Neuronal stem cell (in vitro differentiated cells): ENCODE measurements around the gene PTGR1. TPM values are rescaled to one million over a fixed set of nuclear protein-coding genes. Genes with fewer than 3 reads are reported as not detected.

Experiments
- DNase-seq: peaks from one replicate; pipeline ENCODE4 v3.0.0-alpha.2; 2013; ENCODE audit warnings: low spot score
- H2AFZ ChIP-seq: one replicate; pipeline ENCODE4 v1.6.1; 2013; ENCODE audit warnings: mild to moderate bottlenecking, low read length, inconsistent platforms
- H2AK5ac ChIP-seq: 2 replicates; pipeline ENCODE4 v1.6.1; 2013; ENCODE audit warnings: low read depth, mild to moderate bottlenecking, inconsistent platforms, low read length, moderate library complexity, mixed read lengths
- H2BK120ac ChIP-seq: 2 replicates; pipeline ENCODE4 v1.6.1; 2013; ENCODE audit warnings: low read depth, mild to moderate bottlenecking, inconsistent platforms, low read length, moderate library complexity, mixed read lengths
- H2BK12ac ChIP-seq: one replicate; pipeline ENCODE4 v1.6.1; 2013; ENCODE audit warnings: low read length, inconsistent platforms
- H2BK15ac ChIP-seq: 2 replicates; pipeline ENCODE4 v1.6.1; 2013; ENCODE audit warnings: mild to moderate bottlenecking, low read length, inconsistent platforms, mixed read lengths
- H2BK5ac ChIP-seq: one replicate; pipeline ENCODE4 v1.6.1; 2013; ENCODE audit warnings: inconsistent platforms, mild to moderate bottlenecking, low read length, moderate library complexity
- H3K14ac ChIP-seq: one replicate; pipeline ENCODE4 v1.6.1; 2013; ENCODE audit warnings: low read length, inconsistent platforms
- H3K18ac ChIP-seq: 2 replicates; pipeline ENCODE4 v1.6.1; 2013; ENCODE audit warnings: low read length, inconsistent platforms
- H3K23ac ChIP-seq: 2 replicates; pipeline ENCODE4 v1.6.1; 2013; ENCODE audit warnings: low read depth, mild to moderate bottlenecking, mixed read lengths, low read length, inconsistent platforms; ENCODE audit not compliant: poor library complexity
- H3K27ac ChIP-seq: replicated peaks from 3 replicates; pipeline ENCODE4 v1.5.1; 2013; ENCODE audit warnings: low read length, inconsistent platforms
- H3K27me3 ChIP-seq, 3 experiments: 2 replicates each; pipeline ENCODE4 v1.6.1; 2013; ENCODE audit warnings: low read length in 3 of 3, mild to moderate bottlenecking in 2 of 3, inconsistent platforms in 1 of 3, low read depth in 1 of 3, mixed read lengths in 1 of 3, moderate library complexity in 1 of 3; ENCODE audit not compliant: control insufficient read depth in 3 of 3, insufficient read depth in 3 of 3
- H3K36me3 ChIP-seq, 2 donors: replicated peaks in 1 of 2; 2 replicates each; pipeline ENCODE4 v1.6.1; 2013; ENCODE audit warnings: low read length in 2 of 2; ENCODE audit not compliant: control insufficient read depth in 2 of 2, insufficient read depth in 2 of 2
- H3K4ac ChIP-seq: 2 replicates; pipeline ENCODE4 v1.6.1; 2013; ENCODE audit warnings: inconsistent platforms, mild to moderate bottlenecking, low read length, moderate library complexity
- H3K4me1 ChIP-seq, 2 donors: 1 replicate in 1 of 2; 2 replicates in 1 of 2; pipeline ENCODE4 v1.6.1; 2013; ENCODE audit warnings: low read length in 2 of 2, low read depth in 1 of 2; ENCODE audit not compliant: control insufficient read depth in 2 of 2, insufficient read depth in 1 of 2
- H3K4me2 ChIP-seq: one replicate; pipeline ENCODE4 v1.6.1; 2013; ENCODE audit warnings: mild to moderate bottlenecking, low read length, inconsistent platforms; ENCODE audit not compliant: insufficient read depth, poor library complexity, severe bottlenecking
- H3K4me3 ChIP-seq, 2 donors: 2 replicates each; pipeline ENCODE4 v1.5.1; 2013; ENCODE audit warnings: low read length in 2 of 2, mild to moderate bottlenecking in 2 of 2, inconsistent platforms in 1 of 2, moderate library complexity in 1 of 2
- H3K79me1 ChIP-seq: one replicate; pipeline ENCODE4 v1.6.1; 2013; ENCODE audit warnings: low read depth, mild to moderate bottlenecking, inconsistent platforms, low read length, moderate library complexity
- H3K9ac ChIP-seq: one replicate; pipeline ENCODE4 v1.6.1; 2013; ENCODE audit warnings: mild to moderate bottlenecking, low read depth, low read length, inconsistent platforms; ENCODE audit not compliant: poor library complexity
- H3K9me3 ChIP-seq, 2 donors: replicated peaks in 1 of 2; 2 replicates each; pipeline versions ENCODE3 to v1.6.1; 2013; ENCODE audit warnings: low read length in 2 of 2, mild to moderate bottlenecking in 2 of 2, inconsistent platforms in 1 of 2, low read depth in 1 of 2, mixed read lengths in 1 of 2, moderate library complexity in 1 of 2; ENCODE audit not compliant: control insufficient read depth in 2 of 2, insufficient read depth in 1 of 2
- H4K8ac ChIP-seq: one replicate; pipeline ENCODE4 v1.6.1; 2013; ENCODE audit warnings: low read depth, mild to moderate bottlenecking, inconsistent platforms, low read length, moderate library complexity
- H4K91ac ChIP-seq: one replicate; pipeline ENCODE4 v1.6.1; 2013; ENCODE audit warnings: low read length, low read depth, mild to moderate bottlenecking, inconsistent platforms; ENCODE audit not compliant: poor library complexity
- WGBS, 2 donors: extraction: QIAGEN DNeasy Blood & Tissue Kit; methylation state at CpG; one replicate each; pipeline ENCODE4 v1.1.7; 2013; ENCODE audit warnings: missing lambda C conversion rate in 2 of 2, mixed read lengths in 1 of 2; ENCODE audit not compliant: insufficient read length in 2 of 2, insufficient replicate concordance in 1 of 2; ENCODE audit errors: extremely low coverage in 2 of 2; 5-methylcytosine and 5-hydroxymethylcytosine counted together
- polyA plus RNA-seq, 2 experiments: library from polyadenylated mRNA; stranded (reverse); fragments of 200-250 nt; gene quantifications; one replicate each; pipeline ENCODE4 v1.2.3, GENCODE V29; 2013

PTGR1 gene
- polyA plus RNA-seq (2013, experiment 1 of 2), result 67.1 TPM
- polyA plus RNA-seq (2013, experiment 2 of 2), result 67.6 TPM

DNA sequence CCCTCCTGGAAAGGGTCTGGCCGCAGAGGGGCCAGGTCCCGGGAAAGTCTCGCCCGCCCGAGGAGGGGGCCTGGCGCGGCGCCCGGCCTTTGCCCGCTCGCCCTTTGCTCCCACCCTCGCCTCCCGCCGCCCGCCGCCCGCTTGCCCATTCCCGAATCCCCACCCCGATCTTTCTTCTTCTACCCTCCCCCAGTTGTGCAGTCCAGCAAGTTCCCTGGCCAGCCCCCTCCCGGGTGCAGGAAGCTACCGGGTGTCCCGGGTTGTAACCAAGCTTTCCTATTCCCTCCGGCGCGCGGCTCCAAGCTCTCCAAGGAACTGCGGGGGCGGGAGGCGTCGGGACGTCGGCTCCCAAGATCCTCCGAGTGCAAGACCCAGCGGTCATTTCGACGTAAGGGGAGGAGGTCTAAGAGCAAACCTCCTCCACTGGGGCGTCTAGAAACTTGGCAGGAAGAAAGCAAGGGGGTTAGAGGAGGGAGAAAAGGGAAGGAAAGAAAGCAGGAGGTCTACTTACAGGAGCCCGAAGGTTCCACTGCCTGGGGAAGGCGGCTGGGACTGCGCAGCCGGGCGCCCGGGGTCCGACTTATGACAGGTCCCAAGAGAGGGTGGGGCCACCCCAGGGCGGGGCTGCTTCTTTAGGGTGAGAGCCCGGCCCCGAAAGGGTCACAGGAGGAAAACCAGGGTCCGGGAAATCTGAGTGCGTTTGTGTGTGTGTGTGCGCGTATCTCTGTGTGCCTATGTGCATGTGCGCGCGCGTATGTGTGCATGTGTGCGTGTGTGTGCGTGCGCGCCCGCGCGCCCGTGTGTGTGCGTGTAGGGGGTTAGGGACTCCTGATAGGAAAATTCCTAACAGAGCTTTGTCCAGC, at the start of gene PTGR1:
Gene PTGR1, minus strand, starts transcription at position 556 of the 863 bp plus-strand sequence. CDS start 2,225 bp downstream, outside the sequence.
- peak within 1 kb of the TSS; percentile 19 for H4K91ac ChIP-seq
- H3K27me3 ChIP-seq, result peaks cover 0 to 6% (median 0%) of the 10 kb centered on the region in 3 experiments
- peak within 1 kb of the TSS; percentile 93 for H2BK12ac ChIP-seq
- H3K14ac ChIP-seq, result peak within 1 kb of the TSS; percentile 49
- no peak within 1 kb of the TSS for H3K4ac ChIP-seq
- peak within 1 kb of the TSS; percentile 87 for H2AFZ ChIP-seq
- peak within 1 kb of the TSS; percentile 2 for H3K27ac ChIP-seq
- H3K9me3 ChIP-seq, result no peaks in the 10 kb centered on the region
- peak within 1 kb of the TSS; percentile 68 for H2BK15ac ChIP-seq
- peaks cover 10 to 13% of the 10 kb centered on the region in 2 donors for H3K36me3 ChIP-seq
- H3K18ac ChIP-seq, result peak within 1 kb of the TSS; percentile 83
- H3K23ac ChIP-seq, result peak within 1 kb of the TSS; percentile 69
- DNase-seq, result peak; percentile 71
- H4K8ac ChIP-seq, result peak within 1 kb of the TSS; percentile 52
- H3K9ac ChIP-seq, result peak within 1 kb of the TSS; percentile 12
- no peaks in the 10 kb centered on the region for H3K79me1 ChIP-seq
- peaks cover 0 to 4% of the 10 kb centered on the region in 2 donors for H3K4me1 ChIP-seq
- WGBS, 2 donors, result no CpG with 5 or more reads among the region's 64 CpGs
- H2BK120ac ChIP-seq, result no peak within 1 kb of the TSS
- H2AK5ac ChIP-seq, result peak within 1 kb of the TSS; percentile 95
- peak within 1 kb of the TSS; percentile 72 for H2BK5ac ChIP-seq
- H3K4me3 ChIP-seq, result peak within 1 kb of the TSS; percentile 61 to 87
- H3K4me2 ChIP-seq, result peak within 1 kb of the TSS; percentile 89

DNA sequence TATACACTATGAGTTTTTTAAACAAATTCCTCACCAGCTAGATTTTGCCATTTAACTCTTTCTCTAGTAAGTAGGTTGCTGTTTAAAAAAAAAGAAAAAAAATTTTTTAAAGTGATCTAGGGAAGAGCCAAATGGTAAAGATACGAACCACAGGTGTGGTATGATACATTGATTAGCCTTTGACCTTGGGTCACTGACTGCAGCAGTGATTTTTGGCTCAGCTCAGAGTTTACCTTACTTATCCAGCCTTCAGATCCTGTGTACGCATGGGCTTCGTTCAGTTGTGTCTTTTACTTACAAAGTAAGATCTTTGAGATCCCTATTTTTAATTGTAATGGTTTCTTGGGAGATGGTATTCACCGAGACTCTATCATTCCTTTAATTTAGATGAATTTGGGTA, 49.6 kb upstream of the PTGR1 start:
- Histone ChIP-seq H2BK5ac (no peak overlapping the region), H2BK120ac (no peak overlapping the region), H3K23ac (no peak overlapping the region), H3K4me1 (no peaks in the 10 kb centered on the region), H2BK15ac (no peak overlapping the region), H3K4me2 (no peak overlapping the region), H3K9me3 (no peaks in the 10 kb centered on the region), H3K14ac (no peak overlapping the region), H3K18ac (no peak overlapping the region), H3K4ac (no peak overlapping the region), H4K8ac (no peak overlapping the region), H3K9ac (no peak overlapping the region), H2BK12ac (no peak overlapping the region), H3K79me1 (no peaks in the 10 kb centered on the region), H2AK5ac (no peak overlapping the region), H3K36me3 (peaks cover 0 to 76% of the 10 kb centered on the region in 2 donors), H3K27ac (no peak overlapping the region), H4K91ac (no peak overlapping the region), H2AFZ (no peak overlapping the region), H3K4me3 (no peak overlapping the region), H3K27me3 (no peaks in the 10 kb centered on the region)
- WGBS, 2 donors, result no CpG with 5 or more reads among the region's 4 CpGs
- no peak for DNase-seq

DNA sequence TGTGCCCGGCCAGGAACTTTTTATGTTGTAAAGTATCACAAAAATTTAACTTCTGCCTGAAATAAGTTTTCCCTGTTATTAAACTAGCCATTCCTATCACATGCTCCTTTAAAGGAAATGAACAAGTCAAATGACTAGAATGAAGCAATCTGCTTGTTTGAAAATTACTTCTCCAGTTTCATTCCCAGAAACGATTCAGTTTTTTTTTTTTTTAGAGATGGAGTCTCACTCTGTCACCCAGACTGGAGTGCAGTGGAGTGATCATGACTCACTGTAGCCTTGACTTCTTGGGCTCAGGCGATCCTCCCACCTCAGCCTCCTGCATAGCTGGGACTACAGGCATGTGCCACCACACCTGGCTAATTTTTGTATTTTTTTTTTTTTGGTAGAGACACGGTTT, 48.6 kb upstream of the PTGR1 start:
- Histone ChIP-seq H2BK5ac (no peak overlapping the region), H3K9me3 (no peaks in the 10 kb centered on the region), H3K18ac (no peak overlapping the region), H3K27ac (no peak overlapping the region), H2BK12ac (no peak overlapping the region), H3K79me1 (no peaks in the 10 kb centered on the region), H2BK15ac (no peak overlapping the region), H3K4me3 (no peak overlapping the region), H3K4ac (no peak overlapping the region), H3K27me3 (no peaks in the 10 kb centered on the region), H3K4me1 (no peaks in the 10 kb centered on the region), H2BK120ac (no peak overlapping the region), H4K91ac (no peak overlapping the region), H3K9ac (no peak overlapping the region), H4K8ac (no peak overlapping the region), H3K36me3 (peaks cover 0 to 75% of the 10 kb centered on the region in 2 donors), H3K4me2 (no peak overlapping the region), H2AK5ac (no peak overlapping the region), H3K23ac (no peak overlapping the region), H3K14ac (no peak overlapping the region), H2AFZ (no peak overlapping the region)
- WGBS, 2 donors, result no CpG with 5 or more reads among the region's 4 CpGs
- DNase-seq, result no peak

DNA sequence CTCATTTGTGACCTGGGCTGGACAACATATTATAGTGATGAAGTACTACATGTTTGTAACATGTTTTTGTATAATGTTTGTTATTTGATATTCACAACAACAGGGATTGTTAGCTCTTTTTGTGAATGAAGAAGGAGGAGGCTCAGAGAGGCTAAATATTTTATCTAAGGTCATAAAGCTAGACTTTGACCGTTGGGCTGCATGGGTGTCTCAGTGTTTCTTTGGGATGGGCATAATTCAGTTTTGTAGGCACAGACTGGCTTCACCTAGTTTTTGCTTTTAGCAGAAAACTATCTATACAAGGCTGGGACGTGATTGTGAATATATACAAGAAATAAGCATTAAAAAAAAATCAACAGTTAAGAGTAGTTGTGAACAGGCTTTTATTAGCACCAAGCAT, 47.0 kb upstream of the PTGR1 start:
- Histone ChIP-seq H2BK12ac (no peak overlapping the region), H4K8ac (no peak overlapping the region), H2AK5ac (no peak overlapping the region), H3K4me3 (no peak overlapping the region), H4K91ac (no peak overlapping the region), H3K4me2 (no peak overlapping the region), H3K9me3 (no peaks in the 10 kb centered on the region), H3K14ac (no peak overlapping the region), H3K4me1 (no peaks in the 10 kb centered on the region), H3K27ac (no peak overlapping the region), H3K27me3 (no peaks in the 10 kb centered on the region), H2AFZ (no peak overlapping the region), H3K18ac (no peak overlapping the region), H2BK5ac (no peak overlapping the region), H2BK15ac (no peak overlapping the region), H3K9ac (no peak overlapping the region), H3K36me3 (peaks cover 0 to 71% of the 10 kb centered on the region in 2 donors), H2BK120ac (no peak overlapping the region), H3K23ac (no peak overlapping the region), H3K4ac (no peak overlapping the region), H3K79me1 (no peaks in the 10 kb centered on the region)
- no CpG with 5 or more reads among the region's 2 CpGs for WGBS, 2 donors
- no peak for DNase-seq
